ENCODE measurements around the gene RHCG.
"Not testable (repeated sequence)": the region's sequence is repeated elsewhere in the genome, so short reads cannot be mapped to it uniquely, and the experiment has no call there.

RHCG gene

DNA sequence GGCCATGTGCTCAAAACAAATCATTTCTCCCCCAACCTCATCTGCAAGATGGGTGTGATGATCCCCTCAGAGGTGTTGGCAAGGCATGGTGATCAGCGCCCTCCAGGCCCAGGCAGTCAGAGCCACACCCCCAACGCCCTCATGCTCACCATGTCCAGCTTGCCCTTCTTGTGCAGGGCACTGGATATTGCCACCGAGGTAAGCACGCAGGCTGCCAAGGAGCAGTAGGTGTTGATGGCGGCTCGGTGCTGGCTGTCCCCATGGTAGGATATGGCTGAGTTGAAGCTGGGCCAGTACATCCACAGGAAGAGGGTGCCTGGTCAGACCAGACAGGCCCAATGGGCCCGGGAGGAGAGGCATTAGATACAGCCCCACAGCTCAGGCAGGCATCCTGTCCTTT lies 17.2 kb downstream of the RHCG start:
- no peak for DNase-seq (ENCODE audit: low read depth in 1 of 2, low spot score in 1 of 2)

DNA sequence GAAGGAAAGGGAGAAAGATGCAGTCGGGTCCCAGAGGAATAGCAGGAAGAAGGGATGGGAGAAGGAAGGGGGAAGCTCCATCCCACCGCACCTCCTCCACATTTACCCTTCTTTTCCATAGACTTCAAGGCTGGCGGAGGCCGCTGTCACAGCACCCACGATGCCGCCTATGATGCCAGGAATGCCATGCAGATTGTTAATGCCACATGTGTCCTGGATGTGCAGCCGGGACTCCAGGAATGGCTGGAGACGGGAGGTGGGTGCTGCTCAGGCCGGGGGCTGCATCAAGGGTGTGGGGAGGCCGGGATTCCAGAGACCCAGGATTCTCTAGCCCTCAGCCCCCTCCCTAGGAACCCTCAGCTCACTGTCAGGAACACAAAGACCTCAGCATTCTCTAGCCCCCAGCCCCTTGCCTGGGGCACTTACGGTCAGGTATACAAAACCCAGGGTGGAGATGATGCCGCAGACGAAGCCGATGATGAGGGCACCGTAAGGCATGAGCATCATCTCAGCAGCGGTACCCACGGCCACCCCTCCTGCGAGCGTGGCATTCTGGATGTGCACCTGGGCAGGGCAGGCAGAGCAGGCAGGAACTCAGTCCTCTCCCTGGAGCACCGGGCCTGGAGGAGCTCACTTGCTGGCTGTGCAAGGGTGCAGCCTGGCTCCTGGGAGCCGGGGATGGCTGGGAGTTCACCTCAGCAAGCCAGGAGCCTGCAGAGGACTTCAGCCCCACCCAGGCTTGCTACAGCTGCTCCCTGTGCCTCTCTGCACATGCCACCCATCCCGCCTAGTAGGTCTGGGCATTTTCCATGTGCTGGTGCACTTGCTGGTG lies 18.8 kb downstream of the RHCG start:
- no peak for DNase-seq (ENCODE audit: low read depth in 1 of 2, low spot score in 1 of 2)

DNA sequence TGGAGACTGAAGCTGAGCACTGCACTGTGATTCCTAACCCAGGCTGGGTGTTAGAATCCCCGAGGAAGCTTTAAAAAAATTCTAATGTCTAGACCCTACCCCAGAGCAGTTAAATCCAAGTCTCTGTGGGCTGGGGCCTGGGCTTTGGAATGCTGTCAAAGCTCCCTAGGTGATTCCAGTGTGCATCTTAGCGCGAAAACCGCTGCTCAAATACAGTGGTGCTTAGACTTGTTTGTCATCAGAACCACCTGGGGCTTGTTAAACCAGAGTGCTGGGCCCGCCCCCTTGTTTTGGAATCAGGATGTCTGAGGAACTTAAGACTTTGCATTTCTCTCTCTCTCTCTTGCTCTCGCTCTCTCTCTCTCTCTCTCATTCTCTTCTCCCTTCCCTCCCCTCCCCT lies 20.7 kb downstream of the RHCG start:
- DNase-seq (ENCODE audit: low read depth in 1 of 2, low spot score in 1 of 2): no peak

DNA sequence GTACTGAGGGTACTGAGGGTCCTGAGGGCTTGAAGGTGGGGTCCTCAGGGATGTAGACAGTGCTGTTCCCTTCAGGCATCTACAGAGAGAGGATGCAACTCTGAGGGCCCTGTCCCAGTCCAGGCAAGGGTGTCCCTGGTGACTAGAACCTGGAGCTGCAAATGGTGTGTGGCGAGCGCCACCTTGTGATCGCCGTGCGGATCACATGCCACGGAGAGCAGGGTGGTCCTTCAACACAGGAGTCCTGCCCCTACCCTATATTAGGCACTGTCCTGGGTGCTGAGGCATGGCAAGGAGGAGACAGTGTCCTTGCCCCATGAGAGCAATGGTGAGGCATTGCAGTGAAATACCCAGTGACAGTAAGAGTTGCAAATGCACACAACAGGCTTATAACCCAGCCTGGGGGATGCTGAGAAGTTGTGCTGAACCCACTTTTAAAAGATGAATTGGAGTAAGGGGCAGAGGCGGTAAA lies 23.6 kb downstream of the RHCG start:
- DNase-seq (ENCODE audit: low read depth in 1 of 2, low spot score in 1 of 2): no peak

DNA sequence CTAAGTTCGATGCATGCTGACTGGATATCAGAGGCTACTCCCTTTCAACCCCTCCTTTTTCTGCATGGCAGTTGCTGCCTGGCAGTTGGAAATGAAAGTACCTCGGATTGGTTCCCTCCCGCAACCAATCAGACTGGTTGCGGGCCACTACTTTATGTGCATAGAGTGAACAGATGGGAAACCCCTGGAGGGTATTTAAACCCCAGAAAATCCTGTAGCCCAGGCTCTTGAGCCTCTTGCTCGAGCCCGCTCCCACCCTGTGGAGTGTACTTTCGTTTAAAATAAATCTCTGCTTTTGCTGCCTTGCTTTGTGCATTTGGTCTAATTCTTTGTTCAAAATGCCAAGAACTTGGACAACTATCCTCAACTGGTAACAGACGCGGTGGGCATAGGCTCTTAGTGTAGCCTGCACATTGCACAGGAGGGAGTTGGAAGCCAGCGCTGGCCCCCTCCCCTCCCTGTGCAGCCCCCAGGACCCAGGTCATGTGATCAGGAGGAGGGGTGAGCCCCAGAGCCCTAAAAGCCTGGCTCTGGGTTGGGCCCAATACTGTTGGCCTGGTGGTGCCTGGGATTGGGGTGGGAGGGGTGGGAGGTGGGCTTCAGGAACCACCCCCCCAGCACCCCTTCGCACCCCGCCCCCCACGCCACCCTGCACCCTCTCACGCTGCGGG lies 26.8 kb downstream of the RHCG start:
- DNase-seq (ENCODE audit: low read depth in 1 of 2, low spot score in 1 of 2): no peak

DNA sequence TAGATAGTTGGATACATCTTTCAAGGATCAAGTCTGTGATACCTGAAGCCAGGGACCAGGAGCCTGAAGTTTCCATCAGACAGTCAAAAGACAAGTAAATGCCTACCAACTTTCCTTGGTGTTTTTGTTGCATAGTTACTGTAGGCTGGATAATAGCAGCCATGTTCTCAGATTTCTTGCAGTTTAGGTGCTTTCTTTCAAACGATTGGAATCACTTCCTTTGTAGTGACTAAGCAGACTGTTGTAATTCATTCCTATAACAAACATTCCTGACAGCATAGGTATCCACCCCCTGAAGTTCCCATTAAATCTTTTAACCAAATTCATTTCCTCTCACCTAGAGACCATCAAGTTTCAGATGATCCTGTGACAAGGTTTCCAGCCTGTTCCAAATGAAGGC lies 27.6 kb downstream of the RHCG start:
- DNase-seq (ENCODE audit: low read depth in 1 of 2, low spot score in 1 of 2): not testable (repeated sequence)

DNA sequence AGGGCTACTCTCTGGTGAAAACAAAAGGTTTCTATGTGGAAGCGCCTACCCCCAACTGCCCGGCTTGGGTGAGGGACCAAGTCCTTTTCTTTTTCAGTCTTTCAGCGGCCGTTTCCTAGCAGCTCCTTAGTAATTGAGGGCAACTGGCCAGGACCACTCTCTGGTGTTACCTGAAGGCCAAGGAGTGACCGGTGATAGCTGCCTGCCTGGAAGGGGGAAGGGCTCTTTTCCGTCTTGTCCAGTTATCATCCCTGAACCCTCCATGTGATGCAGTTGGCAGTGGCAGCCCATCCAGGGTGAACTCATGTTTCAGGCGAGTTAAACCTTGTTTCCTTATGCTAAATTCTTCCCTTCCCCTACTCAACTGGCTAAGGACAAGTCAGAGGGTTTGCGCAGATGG lies 33.3 kb downstream of the RHCG start:
- DNase-seq (ENCODE audit: low read depth in 1 of 2, low spot score in 1 of 2): no peak

DNA sequence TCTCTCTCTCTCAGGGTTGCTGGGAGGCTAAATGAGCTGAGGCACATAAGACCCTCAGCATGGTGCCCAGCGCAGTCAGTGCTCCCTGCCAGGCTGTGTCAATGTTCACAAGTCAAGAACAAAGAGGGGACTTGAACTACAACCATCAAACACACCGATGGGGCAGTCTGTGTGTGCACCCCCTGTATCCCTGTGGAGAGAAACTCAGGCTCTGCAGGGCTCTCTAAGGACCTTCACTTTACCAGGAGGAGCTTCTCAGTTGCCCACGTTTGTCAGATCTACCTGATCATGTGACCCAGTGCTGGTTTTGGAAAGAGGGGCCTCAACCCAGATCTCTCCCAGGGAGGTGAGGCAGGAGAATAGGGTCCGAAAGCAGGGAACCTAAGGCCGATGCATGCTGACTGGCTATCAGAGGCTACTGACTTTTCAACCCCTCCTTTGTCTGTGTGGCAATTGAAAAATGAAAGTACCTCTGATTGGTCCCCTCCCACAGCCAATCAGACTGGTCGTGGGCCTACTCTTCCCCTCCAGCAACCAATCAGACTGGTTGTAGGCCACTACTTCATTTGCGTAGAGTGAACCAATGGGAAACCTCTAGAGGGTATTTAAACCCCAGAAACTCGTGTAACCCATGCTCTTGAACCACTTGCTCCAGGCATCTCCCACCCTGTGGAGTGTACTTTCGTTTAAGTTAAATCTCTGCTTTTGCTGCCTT lies 34.0 kb downstream of the RHCG start:
- DNase-seq (ENCODE audit: low read depth in 1 of 2, low spot score in 1 of 2): no peak

DNA sequence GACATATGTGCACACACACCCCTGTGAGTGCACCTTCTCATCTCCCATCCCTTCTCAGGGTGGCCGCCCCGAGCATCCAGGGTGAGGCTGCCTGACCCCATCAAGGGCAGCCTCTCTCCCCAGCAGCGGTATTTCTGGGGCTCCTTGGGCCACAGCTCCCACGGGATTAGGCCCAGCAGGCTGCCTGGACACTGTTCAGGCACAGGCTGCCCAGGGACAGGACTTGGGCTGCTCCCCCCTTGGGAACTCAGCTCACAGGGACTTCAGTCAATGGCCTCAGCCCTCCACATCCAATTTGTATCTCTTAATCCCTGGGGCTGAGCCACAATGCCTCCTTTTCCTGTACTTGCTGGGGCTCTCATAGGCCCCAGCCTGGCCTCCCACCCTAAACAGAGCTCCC lies 35.0 kb downstream of the RHCG start:
- DNase-seq (ENCODE audit: low read depth in 1 of 2, low spot score in 1 of 2): no peak

DNA sequence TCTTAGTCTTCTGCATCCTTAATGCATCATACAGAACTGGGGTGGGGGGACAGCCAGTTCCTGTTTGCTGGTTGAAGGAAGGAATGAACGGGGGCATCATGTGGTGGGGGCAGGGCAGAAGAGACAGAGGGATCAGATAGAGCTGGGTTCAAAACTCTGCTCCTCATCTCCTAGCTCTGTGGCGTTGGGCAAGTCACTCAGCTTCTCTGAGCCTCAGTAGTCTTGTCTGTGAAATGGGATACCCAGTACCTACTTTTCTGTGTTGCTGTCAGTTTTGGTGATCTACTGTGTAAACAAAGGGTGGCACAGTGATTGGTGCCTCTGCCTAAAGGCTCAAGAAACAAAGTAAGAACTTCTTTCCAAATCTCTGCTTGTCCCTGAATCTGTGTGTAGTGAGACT lies 36.3 kb downstream of the RHCG start:
- no peak for DNase-seq (ENCODE audit: low read depth in 1 of 2, low spot score in 1 of 2)

DNA sequence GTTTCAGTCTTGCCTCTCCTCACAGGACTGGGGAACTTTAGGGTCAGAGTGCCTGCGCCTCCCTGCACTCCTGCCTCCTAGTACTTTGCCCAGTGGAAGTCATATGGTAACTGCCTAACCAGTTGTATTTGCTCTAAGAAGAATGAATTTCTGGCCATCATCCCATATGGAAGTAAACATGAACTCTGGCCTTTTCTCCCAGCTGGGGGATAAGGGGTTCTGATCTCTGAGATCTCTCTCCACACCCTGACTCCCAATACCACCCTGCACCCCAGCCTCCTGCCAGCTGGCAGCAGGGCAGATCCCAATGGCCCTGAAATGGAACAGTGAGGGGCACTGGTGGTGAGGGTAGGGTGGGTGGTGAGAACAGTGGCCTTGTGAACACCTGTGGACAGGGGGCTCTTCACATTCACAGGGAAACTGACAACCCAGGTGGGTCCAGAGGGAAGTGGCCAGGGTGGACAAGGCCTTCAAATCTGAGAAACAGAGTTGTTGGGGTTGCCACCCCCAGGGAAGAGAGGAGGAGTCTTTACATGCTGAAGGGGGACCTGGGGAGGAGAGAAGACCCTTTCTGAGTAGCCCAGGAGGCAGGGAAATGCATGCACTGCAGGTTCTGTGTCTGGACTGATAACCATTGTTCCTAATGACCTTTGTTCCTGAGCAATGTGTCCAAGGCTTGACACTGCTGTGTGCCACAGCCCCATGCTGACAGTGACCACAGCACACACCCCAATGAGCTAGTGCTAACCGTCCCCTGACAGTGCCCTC lies 36.9 kb downstream of the RHCG start:
- no peak for DNase-seq (ENCODE audit: low read depth in 1 of 2, low spot score in 1 of 2)

DNA sequence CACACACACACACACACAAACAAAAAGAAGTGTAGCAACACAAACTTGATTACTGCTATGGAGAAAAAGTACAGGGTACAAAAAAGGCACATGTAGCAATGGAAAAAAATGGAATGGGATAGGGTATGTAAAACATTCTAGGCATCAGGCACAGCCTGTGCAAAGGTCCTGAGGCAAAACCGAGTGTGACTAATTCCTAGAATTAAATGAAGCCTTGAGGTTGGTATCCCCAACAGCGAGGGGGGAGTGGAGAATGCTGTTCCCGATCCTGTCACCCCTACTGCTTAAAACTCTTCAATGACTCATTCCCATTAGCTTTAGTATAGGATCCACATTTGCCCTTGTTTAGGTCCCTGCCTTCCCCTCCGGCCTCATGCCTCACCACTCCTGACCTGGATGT lies 37.9 kb downstream of the RHCG start:
- DNase-seq (ENCODE audit: low read depth in 1 of 2, low spot score in 1 of 2): no peak

DNA sequence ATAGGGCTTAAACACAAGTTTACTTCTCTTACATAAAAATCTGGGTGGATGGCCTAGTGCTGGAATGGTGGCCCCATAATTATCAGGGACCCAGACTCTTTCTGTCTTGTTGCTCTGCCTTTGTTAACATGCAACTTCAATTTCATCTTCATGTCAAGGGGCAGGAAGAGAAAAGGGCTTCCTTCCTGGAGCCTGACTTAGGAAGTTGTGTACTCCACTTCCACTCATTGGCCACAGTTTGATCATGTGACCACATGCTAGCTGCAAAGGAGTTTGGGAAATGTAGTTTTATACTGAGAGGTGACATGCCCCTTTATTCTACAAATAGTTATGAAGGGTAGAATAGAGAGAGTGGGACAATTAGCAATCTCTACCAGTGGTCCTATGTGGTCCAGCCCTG lies 39.3 kb downstream of the RHCG start:
- DNase-seq (ENCODE audit: low read depth in 1 of 2, low spot score in 1 of 2): no peak

DNA sequence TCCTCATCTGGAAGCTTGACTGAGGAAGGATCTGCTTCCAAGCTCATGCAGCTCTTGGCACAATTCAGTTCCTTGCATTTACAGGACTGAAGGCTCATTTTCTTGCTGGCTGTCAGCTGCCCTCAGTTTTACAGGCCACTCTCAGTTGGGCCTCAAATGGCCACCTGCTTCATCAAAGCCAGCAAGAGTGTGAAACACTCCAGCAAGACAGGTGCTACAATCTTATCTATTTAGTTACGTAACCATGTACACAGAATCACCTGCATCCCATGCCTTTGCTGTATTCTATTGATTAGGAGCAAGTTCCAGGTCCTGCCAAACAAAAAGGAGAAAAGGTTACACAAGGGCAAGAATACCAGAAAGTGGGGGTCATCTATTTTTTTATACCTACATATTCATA lies 40.8 kb downstream of the RHCG start:
- no peak for DNase-seq (ENCODE audit: low read depth in 1 of 2, low spot score in 1 of 2)

DNA sequence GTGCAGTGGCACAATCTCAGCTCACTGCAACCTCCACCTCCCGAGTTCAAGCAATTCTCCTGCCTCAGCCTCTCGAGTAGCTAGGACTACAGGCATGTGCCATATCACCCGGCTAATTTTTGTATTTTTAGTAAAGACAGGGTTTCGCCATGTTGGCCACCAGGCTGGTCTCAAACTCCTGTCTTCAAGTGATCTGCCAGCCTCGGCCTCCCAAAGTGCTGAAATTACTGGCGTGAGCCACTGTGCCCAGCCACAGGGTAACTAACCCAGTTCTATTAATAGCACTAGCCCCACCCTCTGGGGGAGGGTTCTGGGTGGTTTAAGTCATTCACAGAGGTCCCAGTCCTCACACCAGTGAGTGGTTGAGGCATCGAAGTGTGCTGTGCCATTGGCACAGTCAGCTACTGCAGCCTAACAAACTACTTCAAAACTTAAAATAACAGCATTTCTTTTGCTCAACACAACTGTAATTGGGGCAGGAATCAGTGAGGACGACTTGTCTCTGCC lies 44.0 kb downstream of the RHCG start:
- no peak for DNase-seq (ENCODE audit: low read depth in 1 of 2, low spot score in 1 of 2)

DNA sequence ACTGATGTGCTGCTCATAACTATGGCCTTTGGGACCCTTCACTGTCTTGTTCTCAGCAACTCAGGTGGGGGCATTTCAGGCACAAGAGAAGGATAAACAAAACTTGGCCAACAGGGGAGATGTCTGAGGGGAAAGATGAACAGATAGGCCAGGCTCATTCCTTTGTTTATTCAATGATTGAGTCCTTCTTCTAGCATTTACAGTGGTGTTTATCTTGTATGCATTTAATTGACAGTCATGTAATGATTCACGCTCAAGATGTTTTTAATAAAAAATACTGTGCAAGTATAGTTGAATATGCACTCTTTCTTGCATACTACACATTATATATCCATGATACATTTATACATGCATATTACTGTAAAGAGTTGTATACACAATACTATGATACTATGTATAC lies 44.5 kb downstream of the RHCG start:
- DNase-seq (ENCODE audit: low read depth in 1 of 2, low spot score in 1 of 2): no peak

DNA sequence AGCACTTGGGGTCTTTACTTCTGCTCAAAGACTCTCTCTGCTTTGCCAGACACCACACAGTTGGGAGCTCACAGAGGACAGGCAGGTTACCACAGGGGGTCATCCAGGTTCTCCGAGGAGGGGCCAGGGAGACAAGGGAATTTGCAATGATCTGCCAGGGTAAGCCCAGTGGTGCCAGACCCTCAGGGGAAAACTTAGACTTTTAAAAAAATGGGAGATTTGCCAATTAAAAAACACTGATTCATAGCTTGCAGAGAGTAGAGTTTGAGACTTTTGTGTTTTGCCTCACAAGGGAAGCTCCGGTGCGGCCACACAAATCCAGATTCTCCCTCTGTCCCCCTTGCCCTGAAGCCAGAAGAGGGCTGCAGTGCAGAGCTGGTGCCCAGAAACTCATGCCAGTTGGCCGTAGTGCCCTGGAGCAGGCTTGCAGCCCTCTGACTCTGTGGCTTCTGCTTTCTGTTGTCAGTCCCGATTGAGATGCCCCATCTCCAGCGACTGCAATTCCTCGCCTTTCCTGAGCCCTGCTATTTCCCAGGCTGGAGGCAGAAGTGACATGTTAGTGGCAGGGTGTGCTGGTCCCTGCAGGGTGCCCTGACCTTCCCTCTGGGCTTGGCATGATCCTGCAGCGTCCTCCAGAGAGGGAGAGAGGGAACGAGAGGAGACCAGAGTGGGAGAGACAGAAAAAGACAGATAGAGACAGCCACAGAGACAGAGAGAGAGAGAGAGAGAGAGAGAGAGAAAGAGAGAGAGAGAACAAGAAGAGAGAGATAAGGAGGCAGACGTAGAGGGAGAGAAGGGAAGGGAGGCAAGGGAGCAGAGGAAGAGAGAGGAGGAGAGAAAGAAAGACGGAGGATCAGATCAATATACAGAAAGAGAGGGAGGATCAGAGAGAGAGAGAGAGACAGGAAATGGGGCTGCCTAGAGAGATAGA lies 46.0 kb downstream of the RHCG start:
- no peak for DNase-seq (ENCODE audit: low read depth in 1 of 2, low spot score in 1 of 2)

DNA sequence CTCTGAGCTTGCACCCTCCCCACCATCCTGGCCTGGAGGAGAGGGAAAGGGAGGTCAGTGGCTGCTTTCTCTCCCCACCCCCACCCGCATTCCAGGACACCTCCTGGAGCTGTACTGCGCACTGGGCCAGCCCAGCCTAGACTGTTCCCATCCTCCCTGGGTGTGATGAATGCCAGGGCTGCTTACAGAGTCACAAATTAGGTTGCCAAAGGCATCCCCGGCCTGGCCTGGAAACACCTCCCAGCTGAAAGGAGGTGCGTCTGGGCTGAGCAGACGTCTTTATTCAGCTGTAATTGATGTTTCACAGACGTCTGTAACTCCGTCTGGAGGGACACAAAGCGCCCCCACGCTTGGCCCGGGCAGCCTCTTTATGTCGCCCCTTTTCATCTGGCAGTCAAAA lies 47.6 kb downstream of the RHCG start:
- DNase-seq (ENCODE audit: low read depth in 1 of 2, low spot score in 1 of 2): no peak

DNA sequence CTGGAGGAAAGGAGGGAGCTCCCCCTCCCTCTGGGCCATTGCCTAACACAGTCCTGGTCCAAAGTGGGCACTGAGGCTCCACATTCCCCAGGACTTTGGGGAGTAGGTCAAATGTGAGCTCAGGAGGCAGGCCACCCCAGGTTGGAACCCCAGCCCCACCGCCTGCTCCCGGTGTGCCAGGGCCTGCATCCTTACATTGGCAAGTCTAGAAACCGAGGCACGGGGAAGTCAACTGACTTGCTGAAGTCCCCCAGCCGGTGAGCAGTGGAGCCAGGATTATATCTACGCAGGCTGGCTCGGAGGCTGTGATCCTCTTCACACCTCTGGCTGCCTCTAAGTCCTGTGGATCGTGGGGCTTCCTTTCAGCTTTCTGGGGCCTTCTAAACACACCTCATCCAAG lies 48.7 kb downstream of the RHCG start:
- DNase-seq (ENCODE audit: low read depth in 1 of 2, low spot score in 1 of 2): no peak

DNA sequence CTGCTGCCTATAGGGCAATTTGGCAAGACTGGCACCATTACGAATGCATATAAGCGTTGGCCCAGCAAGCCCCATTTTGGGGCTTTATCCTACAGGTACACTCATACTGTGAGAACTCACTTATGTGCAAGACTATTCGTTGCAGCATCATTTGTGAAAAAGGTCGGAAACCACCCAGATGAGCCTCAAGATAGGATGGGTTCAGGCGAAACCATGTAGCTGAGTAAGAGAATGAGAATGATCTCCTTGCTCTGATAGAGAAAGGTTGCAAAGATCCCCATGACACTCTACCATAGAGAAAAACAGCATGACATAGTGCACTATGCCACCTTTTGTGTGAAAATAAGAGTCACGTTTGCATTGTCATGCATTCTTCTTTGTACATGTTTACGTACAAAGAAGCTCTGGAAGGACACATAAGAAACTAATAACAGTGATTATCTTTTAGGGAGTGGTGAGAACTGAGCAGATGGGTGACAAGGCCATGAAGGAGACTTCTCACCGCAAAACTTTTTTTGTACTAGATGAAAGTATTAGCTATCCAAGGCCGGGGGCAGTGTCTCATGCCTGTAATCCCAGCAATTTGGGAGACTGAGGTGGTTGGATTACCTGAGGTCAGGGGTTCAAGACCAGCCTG lies 50.0 kb downstream of the RHCG start:
- no peak for DNase-seq (ENCODE audit: low read depth in 1 of 2, low spot score in 1 of 2)

All from activated T-helper 1 cell treated with anti-CD3 and anti-CD28 coated beads, Interleukin-2, amount 50 U/mL, for 16 hours (primary cell).